GM12878 (cell line): Measurements from ENCODE around the gene GNAL. TPM values are rescaled to one million over a fixed set of nuclear protein-coding genes. Genes with fewer than 3 reads are reported as not detected.

Experiments
- ATAC-seq: fragments of 200-7000 bp; cut with Tn5 transposase; 3 replicates; pipeline ENCODE4 v1.9.1; 2020; ENCODE audit warnings: mild to moderate bottlenecking, moderate library complexity
- BruUV-seq: library from RNA; stranded (reverse); fragments of 400-500 nt; replicated peaks from 2 replicates; lab custom pipeline; 2021; lab: Mats Ljungman, UMichigan
- CTCF ChIA-PET: fragments of 300-600 bp; sonication (Branson Sonifier 250); formaldehyde crosslinking; extraction: SDS; loops from one replicate; lab custom pipeline; 2021; ENCODE audit warnings: inconsistent platforms; lab: Yijun Ruan, JAX
- POLR2A ChIA-PET: fragments of 350-600 bp; formaldehyde crosslinking; extraction: SDS; loops from one replicate; lab custom pipeline; 2021; ENCODE audit warnings: inconsistent platforms; lab: Charles Lee
- RAD21 ChIA-PET: fragments of 300-600 bp; sonication (Branson Sonifier 250); formaldehyde crosslinking; loops from one replicate; lab custom pipeline; 2023; ENCODE audit warnings: antibody characterized with exemption; ENCODE audit not compliant: unreplicated experiment; lab: Charles Lee
- SMC1A ChIA-PET: fragments of 300-600 bp; sonication (Branson Sonifier 250); formaldehyde crosslinking; loops from one replicate; lab custom pipeline; 2023; ENCODE audit not compliant: unreplicated experiment, uncharacterized antibody; lab: Charles Lee
- DNase-seq: peaks from one replicate; pipeline ENCODE4 v3.0.0-alpha.2; 2011; ENCODE audit warnings: low read depth, low spot score
- FAIRE-seq: peaks from 3 replicates; lab custom pipeline; 2011; peaks lifted over from hg19 to GRCh38; lab: Jason Lieb, UNC
- H2AFZ ChIP-seq: 2 replicates; pipeline ENCODE4 v1.6.0; 2011; ENCODE audit warnings: low read depth, low read length, control low read depth; ENCODE audit not compliant: control insufficient read depth
- H3K27ac ChIP-seq: 2 replicates; pipeline ENCODE4 v1.5.1; 2011; ENCODE audit warnings: control low read depth; ENCODE audit not compliant: control insufficient read depth, insufficient read depth
- H3K27me3 ChIP-seq, 2 experiments: replicated peaks in 1 of 2; 2 replicates each; pipeline versions ENCODE4 v1.6.0 to v1.6.1; 2011; ENCODE audit warnings: low read length in 1 of 2; ENCODE audit not compliant: control insufficient read depth in 2 of 2, insufficient read depth in 2 of 2
- H3K36me3 ChIP-seq, 2 experiments: 2 replicates each; pipeline ENCODE4 v1.5.1; 2011; ENCODE audit warnings: low read length in 1 of 2; ENCODE audit not compliant: control insufficient read depth in 2 of 2, insufficient read depth in 2 of 2
- H3K4me1 ChIP-seq: 2 replicates; pipeline ENCODE4 v1.6.1; 2011; ENCODE audit warnings: mild to moderate bottlenecking, low read length, moderate library complexity, mixed read lengths; ENCODE audit not compliant: control insufficient read depth, insufficient read depth
- H3K4me2 ChIP-seq: 2 replicates; pipeline ENCODE4 v1.6.0; 2011; ENCODE audit warnings: control low read depth; ENCODE audit not compliant: control insufficient read depth, insufficient read depth
- H3K4me3 ChIP-seq: fragments of 200-600 bp; sonication (generic); 2 replicates; pipeline ENCODE4 v1.5.1; 2016
- H3K79me2 ChIP-seq: 2 replicates; pipeline ENCODE4 v1.6.0; 2011; ENCODE audit warnings: low read length; ENCODE audit not compliant: control insufficient read depth, insufficient read depth
- H3K9ac ChIP-seq: 2 replicates; pipeline ENCODE4 v1.8.0; 2011; ENCODE audit warnings: low read length, control low read depth, mixed read lengths; ENCODE audit not compliant: control insufficient read depth, insufficient read depth
- H3K9me3 ChIP-seq: replicated peaks from 3 replicates; pipeline ENCODE4 v1.5.1; 2011; ENCODE audit warnings: mild to moderate bottlenecking, low read length; ENCODE audit not compliant: control insufficient read depth, insufficient read depth
- H4K20me1 ChIP-seq: 2 replicates; pipeline ENCODE4 v1.6.0; 2011; ENCODE audit not compliant: control insufficient read depth, insufficient read depth
- CBFB ChIP-seq: IDR thresholded peaks from 2 replicates; pipeline ENCODE4 v1.6.1; 2016; ENCODE audit warnings: antibody characterized with exemption, low read depth
- JUNB ChIP-seq: IDR thresholded peaks from 2 replicates; pipeline ENCODE4 v1.6.1; 2016; ENCODE audit warnings: antibody characterized with exemption, mild to moderate bottlenecking
- MTA3 ChIP-seq: IDR thresholded peaks from 2 replicates; pipeline ENCODE4 v1.6.1; 2012; ENCODE audit warnings: low read length, inconsistent platforms, borderline replicate concordance
- NBN ChIP-seq: fragments of 450-650 bp; IDR thresholded peaks from 2 replicates; pipeline ENCODE4 v1.6.1; 2016
- RCOR1 ChIP-seq: conservative IDR thresholded peaks from 2 replicates; pipeline ENCODE4 v1.6.1; 2012; ENCODE audit warnings: low read depth, low read length, improper control_type of control experiment
- STAT1 ChIP-seq: fragments of 450-650 bp; conservative IDR thresholded peaks from 2 replicates; pipeline ENCODE4 v1.6.1; 2014; ENCODE audit warnings: antibody characterized with exemption, mild to moderate bottlenecking
- WRNIP1 ChIP-seq: IDR thresholded peaks from 2 replicates; pipeline ENCODE4 v1.6.1; 2011; ENCODE audit warnings: low read depth, low read length, improper control_type of control experiment, borderline replicate concordance
- ZNF274 ChIP-seq: IDR thresholded peaks from one replicate; pipeline ENCODE4 v1.8.0; 2011; ENCODE audit not compliant: insufficient read length, insufficient read depth
- WGBS: methylation state at CpG from one replicate; pipeline ENCODE4 v1.1.6; 2016; ENCODE audit warnings: low lambda C conversion rate; ENCODE audit not compliant: insufficient replicate concordance, insufficient coverage; ENCODE audit errors: missing lambda C conversion rate; 5-methylcytosine and 5-hydroxymethylcytosine counted together
- in situ Hi-C: fragments of 300-500 bp; cut with MboI; formaldehyde crosslinking; loops from 9 replicates; pipeline ENCODE4 v1.14.3; 2018; ENCODE audit warnings: mixed read lengths
- intact Hi-C: fragments of 100-400 bp; cut with micrococcal nuclease; formaldehyde crosslinking; loops from one replicate; pipeline ENCODE4 v1.14.2; 2022; ENCODE audit not compliant: unreplicated experiment
- polyA plus RNA-seq, 11 experiments: library from polyadenylated mRNA; depleted of rRNA in 4 of 11; unstranded in 6 of 11; stranded (reverse) in 5 of 11; fragments of >200 nt; fragmentation: Nextera tagmentation in 4 of 11; fragmentation: Illumina TruSeq in 1 of 11; extraction: Ambion mirVana in 4 of 11; extraction: Trizol in 1 of 11; gene quantifications; 1 replicate in 1 of 11; 2 replicates in 10 of 11; pipeline versions ENCODE4 v1.2.1 to v1.2.3, GENCODE V29; 2011 to 2016; ENCODE audit warnings: inconsistent platforms in 2 of 11, missing spikeins in 2 of 11, low read depth in 1 of 11
- total RNA-seq, 4 experiments: library from RNA; depleted of rRNA in 3 of 4; stranded (reverse); fragments of >200 nt in 3 of 4; fragmentation: Illumina TruSeq in 1 of 4; extraction: Trizol in 1 of 4; gene quantifications; 2 replicates each; pipeline versions ENCODE4 v1.2.1 to v1.2.3, GENCODE V29; 2013 to 2021
- TF ChIP-seq, protein P1 (sequence below): IDR thresholded peaks from 2 replicates; pipeline ENCODE4 v1.6.1; 2012; ENCODE audit warnings: mild to moderate bottlenecking, low read depth, low read length
- TF ChIP-seq, protein P2 (sequence below): fragments of 450-650 bp; formaldehyde crosslinking; IDR thresholded peaks from 2 replicates; pipeline ENCODE4 v1.4.0; 2022; ENCODE audit warnings: mild to moderate bottlenecking, moderate library complexity
- TF ChIP-seq, protein P3 (sequence below): IDR thresholded peaks from 2 replicates; pipeline ENCODE4 v1.6.1; 2011; ENCODE audit warnings: low read depth, low read length, improper control_type of control experiment, borderline replicate concordance

The GNAL gene
- total and polyA plus RNA-seq, 10 of the 15 experiments (the other 5 are each of a cell fraction or from before 2014, with no cell fraction given), result 0.02 to 0.39 (median 0.05) TPM; not detected in 5

DNA sequence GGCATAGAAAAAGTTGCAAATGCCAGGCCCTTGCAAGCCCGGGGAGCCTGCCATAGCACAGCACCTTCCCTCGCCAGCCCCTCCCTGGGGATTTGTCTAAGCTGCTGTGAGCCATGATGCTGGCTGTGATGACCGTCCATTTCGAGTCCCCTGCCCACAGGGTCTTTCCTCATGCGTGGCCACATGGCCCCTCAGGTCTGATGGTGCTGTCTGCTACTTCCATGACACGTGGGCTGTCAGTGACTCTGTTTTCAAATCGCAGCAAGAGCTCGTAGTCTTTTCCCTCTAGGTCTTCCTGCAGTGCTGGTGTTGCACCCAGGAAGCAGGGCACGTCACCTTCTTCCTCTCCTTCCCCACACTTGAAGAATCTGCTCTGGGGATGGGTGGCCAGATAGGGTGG, 15.5 kb upstream of the GNAL start:
- ChIA-PET SMC1A (no interaction called here), CTCF (no interaction called here), POLR2A (no interaction called here), RAD21 (no interaction called here)
- intact Hi-C loops (no loop called here), in situ Hi-C loops (no loop called here)
- no peaks in the 10 kb centered on the region for H4K20me1 ChIP-seq
- H3K9me3 ChIP-seq, result no peaks in the 10 kb centered on the region
- H3K27ac ChIP-seq, result no peak overlapping the region
- no peak for ATAC-seq
- no peaks in the 10 kb centered on the region for H3K36me3 ChIP-seq
- no peak overlapping the region for H3K4me3 ChIP-seq
- H2AFZ ChIP-seq, result no peak overlapping the region
- FAIRE-seq, result no peak
- H3K4me2 ChIP-seq, result no peak overlapping the region
- no peak overlapping the region for H3K9ac ChIP-seq
- H3K4me1 ChIP-seq, result no peaks in the 10 kb centered on the region
- WGBS, result under 1% methylated on average over 9 of the region's 9 CpGs
- BruUV-seq, result no TSS peak
- TF ChIP-seq ZNF274 (no peak), JUNB (no peak), RCOR1 (no peak), CBFB (no peak)
- no peaks in the 10 kb centered on the region; a peak in 1 of 4 replicates for H3K27me3 ChIP-seq
- H3K79me2 ChIP-seq, result no peaks in the 10 kb centered on the region
- DNase-seq, result no peak

DNA sequence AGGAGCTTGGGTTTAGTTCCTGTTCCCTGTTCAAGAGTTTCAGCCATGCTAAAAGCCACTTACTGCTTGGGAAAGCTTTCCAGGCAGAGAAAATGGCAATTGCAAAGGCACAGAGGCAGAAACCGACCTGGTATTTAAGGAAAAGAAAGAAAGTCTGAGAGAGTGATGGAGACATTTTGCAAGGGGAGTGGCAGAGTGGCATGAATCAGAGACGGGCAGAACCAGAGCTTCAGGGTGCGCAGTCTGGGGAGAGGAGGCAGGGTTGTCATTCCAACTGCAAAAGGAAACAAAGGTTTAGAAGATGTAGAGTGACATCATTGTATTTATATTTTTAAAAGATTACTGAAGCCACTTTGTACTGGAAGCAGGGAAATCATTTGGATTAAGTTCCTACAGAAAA, 14.9 kb upstream of the GNAL start:
- FAIRE-seq (no peak), ATAC-seq (no peak), DNase-seq (no peak)
- no peaks in the 10 kb centered on the region; a peak in 1 of 4 replicates for H3K27me3 ChIP-seq
- ChIA-PET CTCF (no interaction called here), SMC1A (no interaction called here), RAD21 (no interaction called here), POLR2A (no interaction called here)
- 58% methylated on average over 3 of the region's 3 CpGs for WGBS
- H3K4me2 ChIP-seq, result no peak overlapping the region
- BruUV-seq, result no TSS peak
- H3K4me1 ChIP-seq, result no peaks in the 10 kb centered on the region
- H3K4me3 ChIP-seq, result no peak overlapping the region
- H3K9me3 ChIP-seq, result no peaks in the 10 kb centered on the region
- no peaks in the 10 kb centered on the region for H4K20me1 ChIP-seq
- no peaks in the 10 kb centered on the region for H3K36me3 ChIP-seq
- H3K27ac ChIP-seq, result no peak overlapping the region
- no peak overlapping the region for H2AFZ ChIP-seq
- H3K79me2 ChIP-seq, result no peaks in the 10 kb centered on the region
- in situ Hi-C loops, result no loop called here
- intact Hi-C loops, result no loop called here
- H3K9ac ChIP-seq, result no peak overlapping the region
- TF ChIP-seq NBN (no peak), MTA3 (no peak), STAT1 (no peak), WRNIP1 (no peak)
- TF ChIP-seq, protein P1, sequence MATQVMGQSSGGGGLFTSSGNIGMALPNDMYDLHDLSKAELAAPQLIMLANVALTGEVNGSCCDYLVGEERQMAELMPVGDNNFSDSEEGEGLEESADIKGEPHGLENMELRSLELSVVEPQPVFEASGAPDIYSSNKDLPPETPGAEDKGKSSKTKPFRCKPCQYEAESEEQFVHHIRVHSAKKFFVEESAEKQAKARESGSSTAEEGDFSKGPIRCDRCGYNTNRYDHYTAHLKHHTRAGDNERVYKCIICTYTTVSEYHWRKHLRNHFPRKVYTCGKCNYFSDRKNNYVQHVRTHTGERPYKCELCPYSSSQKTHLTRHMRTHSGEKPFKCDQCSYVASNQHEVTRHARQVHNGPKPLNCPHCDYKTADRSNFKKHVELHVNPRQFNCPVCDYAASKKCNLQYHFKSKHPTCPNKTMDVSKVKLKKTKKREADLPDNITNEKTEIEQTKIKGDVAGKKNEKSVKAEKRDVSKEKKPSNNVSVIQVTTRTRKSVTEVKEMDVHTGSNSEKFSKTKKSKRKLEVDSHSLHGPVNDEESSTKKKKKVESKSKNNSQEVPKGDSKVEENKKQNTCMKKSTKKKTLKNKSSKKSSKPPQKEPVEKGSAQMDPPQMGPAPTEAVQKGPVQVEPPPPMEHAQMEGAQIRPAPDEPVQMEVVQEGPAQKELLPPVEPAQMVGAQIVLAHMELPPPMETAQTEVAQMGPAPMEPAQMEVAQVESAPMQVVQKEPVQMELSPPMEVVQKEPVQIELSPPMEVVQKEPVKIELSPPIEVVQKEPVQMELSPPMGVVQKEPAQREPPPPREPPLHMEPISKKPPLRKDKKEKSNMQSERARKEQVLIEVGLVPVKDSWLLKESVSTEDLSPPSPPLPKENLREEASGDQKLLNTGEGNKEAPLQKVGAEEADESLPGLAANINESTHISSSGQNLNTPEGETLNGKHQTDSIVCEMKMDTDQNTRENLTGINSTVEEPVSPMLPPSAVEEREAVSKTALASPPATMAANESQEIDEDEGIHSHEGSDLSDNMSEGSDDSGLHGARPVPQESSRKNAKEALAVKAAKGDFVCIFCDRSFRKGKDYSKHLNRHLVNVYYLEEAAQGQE, result no peak
- TF ChIP-seq, protein P2, sequence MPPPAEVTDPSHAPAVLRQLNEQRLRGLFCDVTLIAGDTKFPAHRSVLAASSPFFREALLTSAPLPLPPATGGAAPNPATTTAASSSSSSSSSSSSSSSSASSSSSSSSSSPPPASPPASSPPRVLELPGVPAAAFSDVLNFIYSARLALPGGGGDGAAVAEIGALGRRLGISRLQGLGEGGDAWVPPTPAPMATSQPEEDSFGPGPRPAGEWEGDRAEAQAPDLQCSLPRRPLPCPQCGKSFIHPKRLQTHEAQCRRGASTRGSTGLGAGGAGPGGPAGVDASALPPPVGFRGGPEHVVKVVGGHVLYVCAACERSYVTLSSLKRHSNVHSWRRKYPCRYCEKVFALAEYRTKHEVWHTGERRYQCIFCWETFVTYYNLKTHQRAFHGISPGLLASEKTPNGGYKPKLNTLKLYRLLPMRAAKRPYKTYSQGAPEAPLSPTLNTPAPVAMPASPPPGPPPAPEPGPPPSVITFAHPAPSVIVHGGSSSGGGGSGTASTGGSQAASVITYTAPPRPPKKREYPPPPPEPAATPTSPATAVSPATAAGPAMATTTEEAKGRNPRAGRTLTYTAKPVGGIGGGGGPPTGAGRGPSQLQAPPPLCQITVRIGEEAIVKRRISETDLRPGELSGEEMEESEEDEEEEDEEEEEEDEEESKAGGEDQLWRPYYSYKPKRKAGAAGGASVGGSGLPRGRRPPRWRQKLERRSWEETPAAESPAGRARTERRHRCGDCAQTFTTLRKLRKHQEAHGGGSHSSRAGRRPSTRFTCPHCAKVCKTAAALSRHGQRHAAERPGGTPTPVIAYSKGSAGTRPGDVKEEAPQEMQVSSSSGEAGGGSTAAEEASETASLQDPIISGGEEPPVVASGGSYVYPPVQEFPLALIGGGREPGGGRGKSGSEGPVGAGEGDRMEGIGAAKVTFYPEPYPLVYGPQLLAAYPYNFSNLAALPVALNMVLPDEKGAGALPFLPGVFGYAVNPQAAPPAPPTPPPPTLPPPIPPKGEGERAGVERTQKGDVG, result no peak
- TF ChIP-seq, protein P3, sequence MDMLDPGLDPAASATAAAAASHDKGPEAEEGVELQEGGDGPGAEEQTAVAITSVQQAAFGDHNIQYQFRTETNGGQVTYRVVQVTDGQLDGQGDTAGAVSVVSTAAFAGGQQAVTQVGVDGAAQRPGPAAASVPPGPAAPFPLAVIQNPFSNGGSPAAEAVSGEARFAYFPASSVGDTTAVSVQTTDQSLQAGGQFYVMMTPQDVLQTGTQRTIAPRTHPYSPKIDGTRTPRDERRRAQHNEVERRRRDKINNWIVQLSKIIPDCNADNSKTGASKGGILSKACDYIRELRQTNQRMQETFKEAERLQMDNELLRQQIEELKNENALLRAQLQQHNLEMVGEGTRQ, result no peak
